ENCODE measurements around the gene GPR34. TPM values are rescaled to one million over a fixed set of nuclear protein-coding genes. Genes with fewer than 3 reads are reported as not detected.

GPR34 gene
- total RNA-seq, 4 donors from 2014 or later = 1.7 to 2.7 (median 1.8) TPM

DNA sequence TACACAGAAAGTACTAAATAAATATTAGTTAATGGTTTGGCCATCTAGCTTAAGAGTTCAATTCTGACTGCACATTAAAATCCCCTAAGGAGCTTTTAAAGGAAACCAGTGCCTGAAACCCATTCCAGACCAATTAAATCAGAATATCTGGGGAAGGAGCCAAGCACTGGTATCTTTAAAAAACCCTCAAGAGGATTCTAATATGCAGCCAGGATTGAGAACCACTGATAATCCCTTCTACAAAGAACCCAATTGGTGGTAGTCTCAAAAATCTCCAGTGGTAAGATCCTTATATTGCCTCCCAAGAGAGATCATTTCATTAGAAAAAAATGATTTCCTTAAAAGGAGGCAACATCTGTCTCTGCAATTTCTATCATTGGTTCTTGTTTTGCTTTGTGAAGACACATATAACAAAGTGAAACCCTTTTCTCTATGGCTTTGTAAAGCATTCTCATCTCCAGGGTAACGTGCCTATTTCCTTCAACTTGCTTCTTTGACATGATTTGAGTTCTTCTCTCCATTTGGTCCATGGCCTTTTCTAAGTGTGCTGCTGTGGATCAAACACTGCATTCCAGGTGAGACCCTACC lies 3.5 kb downstream of the GPR34 start:
- H3K36me3 ChIP-seq = no peaks in the 10 kb centered on the region
- no peak overlapping the region for H3K27ac ChIP-seq
- no peak for DNase-seq (ENCODE audit: low spot score in 2 of 2)
- no peaks in the 10 kb centered on the region for H3K4me1 ChIP-seq
- no peaks in the 10 kb centered on the region for H3K27me3 ChIP-seq
- WGBS = 48% methylated on average over 1 of the region's 1 CpG
- no peak overlapping the region for H3K4me3 ChIP-seq
- no peaks in the 10 kb centered on the region for H3K9me3 ChIP-seq
- TF ChIP-seq, protein P1, sequence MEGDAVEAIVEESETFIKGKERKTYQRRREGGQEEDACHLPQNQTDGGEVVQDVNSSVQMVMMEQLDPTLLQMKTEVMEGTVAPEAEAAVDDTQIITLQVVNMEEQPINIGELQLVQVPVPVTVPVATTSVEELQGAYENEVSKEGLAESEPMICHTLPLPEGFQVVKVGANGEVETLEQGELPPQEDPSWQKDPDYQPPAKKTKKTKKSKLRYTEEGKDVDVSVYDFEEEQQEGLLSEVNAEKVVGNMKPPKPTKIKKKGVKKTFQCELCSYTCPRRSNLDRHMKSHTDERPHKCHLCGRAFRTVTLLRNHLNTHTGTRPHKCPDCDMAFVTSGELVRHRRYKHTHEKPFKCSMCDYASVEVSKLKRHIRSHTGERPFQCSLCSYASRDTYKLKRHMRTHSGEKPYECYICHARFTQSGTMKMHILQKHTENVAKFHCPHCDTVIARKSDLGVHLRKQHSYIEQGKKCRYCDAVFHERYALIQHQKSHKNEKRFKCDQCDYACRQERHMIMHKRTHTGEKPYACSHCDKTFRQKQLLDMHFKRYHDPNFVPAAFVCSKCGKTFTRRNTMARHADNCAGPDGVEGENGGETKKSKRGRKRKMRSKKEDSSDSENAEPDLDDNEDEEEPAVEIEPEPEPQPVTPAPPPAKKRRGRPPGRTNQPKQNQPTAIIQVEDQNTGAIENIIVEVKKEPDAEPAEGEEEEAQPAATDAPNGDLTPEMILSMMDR (IDR thresholded peaks at IDR 0.05) = no peak
- TF ChIP-seq EP300 (IDR thresholded peaks at IDR 0.05) (no peak), POLR2A (IDR thresholded peaks at IDR 0.05) (no peak), POLR2AphosphoS5 (IDR thresholded peaks at IDR 0.05) (no peak)

DNA sequence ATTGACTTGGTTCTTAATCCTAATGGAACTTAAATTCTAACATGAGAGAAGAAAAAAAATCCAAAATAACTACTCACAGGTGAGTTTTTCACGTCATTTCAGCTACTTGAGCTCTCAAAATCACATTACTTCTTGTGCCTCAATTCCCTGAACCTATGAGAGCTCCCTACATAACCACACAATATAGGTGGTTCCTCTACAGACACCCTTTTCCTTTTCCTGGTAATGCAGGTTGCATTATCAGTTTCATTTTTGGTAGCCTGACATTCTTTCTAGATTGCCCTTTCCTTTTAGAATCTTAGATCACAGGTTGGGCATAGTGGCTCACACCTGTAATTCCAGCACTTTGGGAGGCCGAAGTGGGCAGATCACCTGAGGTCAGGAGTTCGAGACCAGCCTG lies 4.3 kb downstream of the GPR34 start:
- Histone ChIP-seq H3K4me1 (no peaks in the 10 kb centered on the region), H3K36me3 (no peaks in the 10 kb centered on the region), H3K4me3 (no peak overlapping the region), H3K9me3 (no peaks in the 10 kb centered on the region), H3K27ac (no peak overlapping the region), H3K27me3 (no peaks in the 10 kb centered on the region)
- WGBS = 79% methylated on average over 3 of the region's 3 CpGs
- TF ChIP-seq, protein P1 (IDR thresholded peaks at IDR 0.05) = no peak
- no peak for TF ChIP-seq POLR2A (IDR thresholded peaks at IDR 0.05)
- TF ChIP-seq EP300 (IDR thresholded peaks at IDR 0.05) = no peak
- no peak for DNase-seq (ENCODE audit: low spot score in 2 of 2)

GRCh38 chrX:41695426-41695825 lies 6.7 kb downstream of the GPR34 start:
- Histone ChIP-seq H3K36me3 (no peaks in the 10 kb centered on the region), H3K27ac (no peak overlapping the region), H3K9me3 (no peaks in the 10 kb centered on the region), H3K4me3 (no peak overlapping the region), H3K4me1 (no peaks in the 10 kb centered on the region), H3K27me3 (no peaks in the 10 kb centered on the region)
- 76% methylated on average over 7 of the region's 7 CpGs for WGBS
- no peak for DNase-seq (ENCODE audit: low spot score in 2 of 2)
- TF ChIP-seq EP300 (IDR thresholded peaks at IDR 0.05) = no peak
- TF ChIP-seq, protein P1 (IDR thresholded peaks at IDR 0.05) = no peak
- TF ChIP-seq POLR2A (IDR thresholded peaks at IDR 0.05) = no peak
- no peak for TF ChIP-seq POLR2AphosphoS5 (IDR thresholded peaks at IDR 0.05)

DNA sequence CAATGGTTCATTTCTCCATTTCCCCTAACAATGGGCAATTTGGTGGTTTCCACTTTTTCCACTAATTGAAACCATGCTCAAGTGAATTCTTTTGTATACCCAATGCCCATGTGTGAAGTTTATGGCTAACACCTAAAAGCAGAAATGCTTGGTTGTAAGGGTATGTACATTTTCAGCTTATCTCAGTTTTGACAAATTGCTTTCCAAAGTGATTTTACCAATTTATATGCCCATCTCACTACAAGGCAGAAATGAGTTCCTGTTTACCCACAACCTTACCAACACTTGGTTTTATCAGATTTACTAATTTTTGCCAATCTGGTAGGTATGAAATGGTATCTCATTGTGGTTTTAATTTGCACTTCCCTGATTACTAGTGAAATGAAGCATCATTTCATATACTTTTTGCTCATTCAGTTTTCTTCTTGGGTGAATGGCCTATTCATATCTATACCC lies 14.8 kb downstream of the GPR34 start:
- TF ChIP-seq POLR2A (IDR thresholded peaks at IDR 0.05) (no peak), POLR2AphosphoS5 (IDR thresholded peaks at IDR 0.05) (no peak), EP300 (IDR thresholded peaks at IDR 0.05) (no peak)
- TF ChIP-seq, protein P1 (IDR thresholded peaks at IDR 0.05) = no peak
- Histone ChIP-seq H3K36me3 (no peaks in the 10 kb centered on the region), H3K4me1 (no peaks in the 10 kb centered on the region), H3K27me3 (no peaks in the 10 kb centered on the region), H3K27ac (no peak overlapping the region), H3K4me3 (no peak overlapping the region), H3K9me3 (no peaks in the 10 kb centered on the region)
- no peak for DNase-seq (ENCODE audit: low spot score in 2 of 2)

DNA sequence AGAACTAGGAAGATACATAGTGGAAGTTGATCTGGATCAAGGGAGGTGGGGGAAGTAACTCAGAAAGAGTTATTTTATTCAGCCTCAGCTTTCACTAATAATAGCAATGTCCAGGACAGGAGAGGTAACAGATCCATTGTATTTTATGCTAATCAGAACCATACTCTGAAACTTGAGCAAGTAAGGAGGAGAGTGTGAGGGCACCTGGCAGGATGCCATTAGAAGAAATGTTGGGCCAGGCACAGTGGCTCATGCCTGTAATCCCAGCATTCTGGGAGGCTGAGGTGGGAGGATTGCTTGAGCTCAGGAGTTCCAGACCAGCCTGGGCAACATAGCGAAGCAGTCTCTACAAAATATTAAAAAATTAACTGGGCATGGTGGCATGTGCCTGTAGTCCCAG lies 16.3 kb downstream of the GPR34 start:
- Histone ChIP-seq H3K27me3 (no peaks in the 10 kb centered on the region), H3K27ac (no peak overlapping the region)
- WGBS = 74% methylated on average over 1 of the region's 1 CpG

More for the DNA sequence above, 16.3 kb downstream of the GPR34 start:
- no peak for DNase-seq (ENCODE audit: low spot score in 2 of 2)
- TF ChIP-seq EP300 (IDR thresholded peaks at IDR 0.05) = no peak
- TF ChIP-seq, protein P1 (IDR thresholded peaks at IDR 0.05) = no peak
- TF ChIP-seq POLR2A (IDR thresholded peaks at IDR 0.05) = no peak
- no peak for TF ChIP-seq POLR2AphosphoS5 (IDR thresholded peaks at IDR 0.05)
- H3K4me3 ChIP-seq = no peak overlapping the region
- no peaks in the 10 kb centered on the region for H3K36me3 ChIP-seq
- H3K9me3 ChIP-seq = no peaks in the 10 kb centered on the region
- H3K4me1 ChIP-seq = no peaks in the 10 kb centered on the region

All from suprapubic skin (tissue), 4 donors.